H1 (cell line): ENCODE data around the gene SLCO2A1. TPM values are rescaled to one million over a fixed set of nuclear protein-coding genes. Genes with fewer than 3 reads are reported as not detected.

Experiments
- EGR1 ChIP-seq: IDR thresholded peaks from 2 replicates; pipeline ENCODE4 v1.6.1; 2011; ENCODE audit warnings: low read depth, low read length, borderline replicate concordance
- SIN3A ChIP-seq, 2 experiments: IDR thresholded peaks in 1 of 2; conservative IDR thresholded peaks in 1 of 2; 2 replicates each; pipeline ENCODE4 v1.6.1; 2011 to 2012; ENCODE audit warnings: low read length in 2 of 2, improper control_type of control experiment in 1 of 2, low read depth in 1 of 2, mild to moderate bottlenecking in 1 of 2
- polyA plus RNA-seq, 7 experiments: library from polyadenylated mRNA; depleted of rRNA in 3 of 7; stranded (reverse) in 5 of 7; unstranded in 2 of 7; fragments of >200 nt in 5 of 7; fragments of 200-250 nt in 2 of 7; gene quantifications; 1 replicate in 5 of 7; 2 replicates in 1 of 7; 4 replicates in 1 of 7; pipeline versions ENCODE4 v1.2.1 to v1.2.3, GENCODE V29; 2011 to 2013; ENCODE audit warnings: missing spikeins in 2 of 7, mixed read lengths in 2 of 7
- total RNA-seq: library from RNA; stranded (reverse); fragmentation: NEBNext Ultra II Directional; extraction: Animal tissue kit (Norgen Biotek cat#: 25700); gene quantifications from 2 replicates; pipeline ENCODE4 v1.2.1, GENCODE V29; 2021

SLCO2A1 gene
- total and polyA plus RNA-seq, 2 of the 8 experiments (the other 6 are each of a cell fraction or from before 2014, with no cell fraction given), result 1.1 to 2.3 TPM

DNA sequence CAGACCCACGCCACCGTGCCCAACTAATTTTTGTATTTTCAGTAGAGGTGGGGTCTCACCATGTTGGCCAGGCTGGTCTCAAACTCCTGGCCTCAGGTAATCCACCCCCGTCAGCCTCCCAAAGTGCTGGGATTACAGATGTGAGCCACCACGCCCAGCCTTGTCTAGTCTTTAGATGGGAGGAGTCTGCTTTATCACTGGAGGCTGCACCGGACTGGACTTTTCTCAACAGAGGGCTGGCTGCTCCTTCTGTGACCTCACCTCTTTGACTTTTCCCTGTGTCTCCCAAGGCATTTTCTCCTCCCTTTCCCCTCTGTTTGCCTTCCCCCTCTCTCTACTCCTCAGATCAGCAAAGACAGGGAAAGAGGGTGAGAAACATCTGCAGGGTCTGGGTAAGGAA is 28.5 kb downstream of the SLCO2A1 start (continued):
- TF ChIP-seq EGR1 (no peak), SIN3A (conservative IDR thresholded peaks at IDR 0.05 in 1 of 2, IDR thresholded peaks at IDR 0.05 in 1 of 2; ENCODE audit: low read depth in 1 of 2, low read length in 2 of 2) (no peak)
